A673 (cell line): ENCODE measurements around the gene TEPSIN.

Experiments
- CTCF ChIP-seq: fragments of 300-800, 200-600 bp; sonication (generic); conservative IDR thresholded peaks from 2 replicates; pipeline ENCODE4 v1.5.1; 2017; ENCODE audit warnings: low read depth, mild to moderate bottlenecking, antibody characterized with exemption, low read length, moderate library complexity, mixed read lengths
- EZH2 ChIP-seq: fragments of 200-600 bp; sonication (generic); IDR thresholded peaks from 2 replicates; pipeline ENCODE4 v1.6.1; 2017; ENCODE audit warnings: borderline replicate concordance, low read depth, mild to moderate bottlenecking, mixed read lengths, antibody characterized with exemption, low read length; ENCODE audit not compliant: poor library complexity, severe bottlenecking

DNA sequence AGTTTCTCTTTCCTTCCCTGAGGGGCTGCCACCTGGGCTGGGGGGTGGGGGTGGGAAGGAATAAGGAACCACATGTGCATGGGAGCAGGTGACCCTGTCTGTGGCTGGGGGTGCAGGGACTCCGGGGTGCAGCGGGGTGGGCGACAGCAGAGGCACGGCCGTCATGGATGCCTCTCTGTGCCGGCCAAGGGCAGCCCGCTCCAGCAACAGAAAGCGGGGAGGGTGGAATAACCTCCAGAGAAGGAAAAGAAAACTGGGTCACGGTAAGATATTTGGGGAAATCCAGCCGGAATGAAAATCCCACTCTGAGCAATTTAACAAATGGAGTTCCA is 4.4 kb upstream of the TEPSIN start:
- TF ChIP-seq CTCF (no peak), EZH2 (no peak)
